OCI-M2 (cell line): ENCODE results near the gene THRAP3.
"Not testable (repeated sequence)": the region's sequence is repeated elsewhere in the genome, so short reads cannot be mapped to it uniquely, and the experiment has no call there.

Experiments
- DNase-seq: peaks from one replicate; lab custom pipeline; 2025; ENCODE audit not compliant: unreplicated experiment; lab: John Stamatoyannopoulos, UW

The THRAP3 gene, protein sequence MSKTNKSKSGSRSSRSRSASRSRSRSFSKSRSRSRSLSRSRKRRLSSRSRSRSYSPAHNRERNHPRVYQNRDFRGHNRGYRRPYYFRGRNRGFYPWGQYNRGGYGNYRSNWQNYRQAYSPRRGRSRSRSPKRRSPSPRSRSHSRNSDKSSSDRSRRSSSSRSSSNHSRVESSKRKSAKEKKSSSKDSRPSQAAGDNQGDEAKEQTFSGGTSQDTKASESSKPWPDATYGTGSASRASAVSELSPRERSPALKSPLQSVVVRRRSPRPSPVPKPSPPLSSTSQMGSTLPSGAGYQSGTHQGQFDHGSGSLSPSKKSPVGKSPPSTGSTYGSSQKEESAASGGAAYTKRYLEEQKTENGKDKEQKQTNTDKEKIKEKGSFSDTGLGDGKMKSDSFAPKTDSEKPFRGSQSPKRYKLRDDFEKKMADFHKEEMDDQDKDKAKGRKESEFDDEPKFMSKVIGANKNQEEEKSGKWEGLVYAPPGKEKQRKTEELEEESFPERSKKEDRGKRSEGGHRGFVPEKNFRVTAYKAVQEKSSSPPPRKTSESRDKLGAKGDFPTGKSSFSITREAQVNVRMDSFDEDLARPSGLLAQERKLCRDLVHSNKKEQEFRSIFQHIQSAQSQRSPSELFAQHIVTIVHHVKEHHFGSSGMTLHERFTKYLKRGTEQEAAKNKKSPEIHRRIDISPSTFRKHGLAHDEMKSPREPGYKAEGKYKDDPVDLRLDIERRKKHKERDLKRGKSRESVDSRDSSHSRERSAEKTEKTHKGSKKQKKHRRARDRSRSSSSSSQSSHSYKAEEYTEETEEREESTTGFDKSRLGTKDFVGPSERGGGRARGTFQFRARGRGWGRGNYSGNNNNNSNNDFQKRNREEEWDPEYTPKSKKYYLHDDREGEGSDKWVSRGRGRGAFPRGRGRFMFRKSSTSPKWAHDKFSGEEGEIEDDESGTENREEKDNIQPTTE

DNA sequence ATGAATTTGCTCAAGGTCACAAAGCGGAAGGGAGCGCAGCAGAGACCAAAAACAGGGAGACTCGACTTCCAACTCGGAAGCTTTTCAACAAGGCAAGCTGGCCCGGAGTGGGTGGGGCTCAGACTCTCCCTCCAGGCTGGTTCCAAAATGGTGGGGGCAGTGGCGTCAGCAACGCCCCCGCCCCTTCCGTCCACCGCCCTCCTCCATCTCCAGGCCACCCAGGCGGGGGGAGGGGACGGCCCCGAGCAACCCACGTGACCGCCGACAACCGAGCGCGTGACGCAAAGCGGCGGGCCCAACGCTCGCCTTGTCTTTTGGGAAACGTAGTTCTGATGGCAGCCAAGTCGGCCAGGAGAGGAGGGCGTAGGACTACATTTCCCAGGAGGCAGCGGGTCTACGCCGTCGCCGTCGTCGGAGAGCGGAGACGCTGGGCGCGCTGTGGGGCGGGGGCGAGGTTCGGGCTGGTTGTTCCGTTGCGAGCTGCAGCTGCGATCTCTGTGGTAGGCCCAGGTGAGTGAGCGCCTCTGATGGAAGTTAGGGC lies at the start of gene THRAP3:
Gene THRAP3 (plus strand): TSS at position 448 of the 541 bp plus-strand sequence. CDS start 58,121 bp downstream, outside the sequence.
- peak; percentile 77 for DNase-seq

DNA sequence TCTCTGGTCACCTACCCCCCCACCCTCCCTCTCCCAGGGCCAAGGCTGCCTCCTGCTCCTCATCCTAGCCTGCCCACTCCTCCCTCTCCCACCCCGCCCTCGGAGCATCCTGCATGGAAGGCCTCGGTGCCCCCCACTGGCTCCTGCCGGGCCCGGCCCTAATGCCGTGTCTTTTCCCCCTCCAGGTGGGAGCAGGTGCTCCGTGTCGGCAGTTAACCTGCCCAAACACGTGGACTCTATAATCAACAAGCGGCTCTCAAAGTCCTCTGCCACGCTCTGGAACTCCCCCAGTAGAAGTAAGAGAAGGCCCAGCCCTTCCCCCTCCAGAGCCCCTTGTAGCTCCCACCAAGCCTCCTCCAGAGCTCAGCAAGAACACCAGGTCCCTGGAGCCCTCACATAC lies 49.5 kb upstream of the THRAP3 start:
- DNase-seq: no peak

DNA sequence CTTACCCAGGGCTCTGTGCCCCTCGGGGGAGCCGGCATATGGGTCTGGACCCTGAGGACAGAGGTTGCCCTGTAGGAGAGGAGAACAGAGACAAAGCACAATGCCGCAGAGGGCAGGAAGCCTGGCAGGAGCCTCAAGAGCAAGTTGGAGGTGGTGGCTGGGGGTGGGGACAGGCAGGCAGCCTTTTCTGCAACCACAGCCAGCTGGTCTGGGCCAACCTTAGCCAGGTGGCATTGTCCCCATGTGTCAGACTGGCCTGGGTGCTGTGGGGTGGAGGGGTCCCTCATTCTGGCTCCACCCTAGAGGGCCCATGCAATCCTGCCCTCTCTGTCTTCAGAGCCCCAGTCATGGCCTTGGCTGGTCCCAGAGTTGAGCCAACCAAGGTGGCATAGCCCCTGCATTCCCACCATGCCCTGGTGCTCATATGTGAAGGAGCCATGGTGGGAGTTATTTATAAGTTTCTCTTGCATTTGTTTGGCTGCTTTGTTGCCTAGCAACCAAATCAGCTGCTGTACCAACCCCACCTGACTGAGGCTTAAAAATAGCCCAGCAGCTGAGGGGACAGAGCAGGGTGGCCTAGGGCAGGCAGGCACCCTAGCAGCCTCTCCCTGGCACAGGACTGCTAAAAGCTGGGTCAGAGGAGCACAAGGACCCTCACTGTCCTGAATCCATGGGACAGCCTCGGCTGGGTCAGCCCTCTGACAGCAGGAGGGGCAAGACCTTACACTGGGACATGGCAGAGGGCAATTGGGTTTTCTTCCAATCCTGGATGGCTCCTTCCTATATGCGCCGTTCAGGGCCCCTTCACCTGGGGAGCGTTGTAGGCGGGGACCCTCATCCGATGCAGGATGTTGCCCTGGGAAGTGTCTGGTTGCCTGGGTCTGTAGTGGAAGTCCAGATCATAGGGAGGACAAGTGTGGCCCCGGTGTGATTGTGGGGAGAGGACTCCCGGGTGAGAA lies 48.8 kb upstream of the THRAP3 start:
- DNase-seq: no peak

DNA sequence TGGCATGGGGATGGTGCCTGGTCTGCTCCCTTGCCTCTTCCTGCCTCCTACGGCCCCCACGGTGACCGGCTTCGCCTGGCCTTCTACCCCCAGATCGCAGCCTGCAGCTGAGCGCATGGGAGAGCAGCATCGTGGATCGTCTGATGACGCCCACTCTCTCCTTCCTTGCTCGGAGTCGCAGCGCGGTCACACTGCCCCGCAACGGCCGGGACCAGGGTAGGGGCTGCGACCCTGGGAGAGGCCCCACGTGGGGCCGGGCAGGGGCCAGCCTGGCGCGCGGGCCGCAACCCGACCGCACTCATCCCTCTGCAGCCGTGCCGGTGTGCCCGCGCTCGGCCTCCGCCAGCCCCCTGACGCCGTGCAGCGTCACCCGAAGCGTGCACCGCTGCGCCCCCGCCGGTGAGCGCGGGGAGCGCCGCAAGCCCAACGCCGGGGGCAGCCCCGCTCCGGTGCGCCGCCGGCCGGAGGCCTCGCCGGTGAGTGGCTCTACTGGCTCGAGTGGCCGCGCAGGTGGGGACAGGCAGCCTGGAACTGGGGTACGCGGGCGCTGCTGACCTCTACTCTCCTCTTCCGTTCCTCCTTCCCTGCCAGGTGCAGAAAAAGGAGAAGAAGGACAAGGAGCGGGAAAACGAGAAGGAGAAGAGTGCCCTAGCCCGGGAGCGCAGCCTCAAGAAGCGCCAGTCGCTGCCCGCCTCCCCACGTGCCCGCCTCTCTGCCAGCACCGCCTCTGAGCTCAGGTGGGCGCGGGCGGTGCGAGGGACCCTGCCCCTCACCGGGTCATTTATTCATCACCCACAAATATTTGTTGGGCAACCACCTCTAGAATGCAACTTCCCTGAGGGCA lies 47.9 kb upstream of the THRAP3 start:
- DNase-seq: no peak

DNA sequence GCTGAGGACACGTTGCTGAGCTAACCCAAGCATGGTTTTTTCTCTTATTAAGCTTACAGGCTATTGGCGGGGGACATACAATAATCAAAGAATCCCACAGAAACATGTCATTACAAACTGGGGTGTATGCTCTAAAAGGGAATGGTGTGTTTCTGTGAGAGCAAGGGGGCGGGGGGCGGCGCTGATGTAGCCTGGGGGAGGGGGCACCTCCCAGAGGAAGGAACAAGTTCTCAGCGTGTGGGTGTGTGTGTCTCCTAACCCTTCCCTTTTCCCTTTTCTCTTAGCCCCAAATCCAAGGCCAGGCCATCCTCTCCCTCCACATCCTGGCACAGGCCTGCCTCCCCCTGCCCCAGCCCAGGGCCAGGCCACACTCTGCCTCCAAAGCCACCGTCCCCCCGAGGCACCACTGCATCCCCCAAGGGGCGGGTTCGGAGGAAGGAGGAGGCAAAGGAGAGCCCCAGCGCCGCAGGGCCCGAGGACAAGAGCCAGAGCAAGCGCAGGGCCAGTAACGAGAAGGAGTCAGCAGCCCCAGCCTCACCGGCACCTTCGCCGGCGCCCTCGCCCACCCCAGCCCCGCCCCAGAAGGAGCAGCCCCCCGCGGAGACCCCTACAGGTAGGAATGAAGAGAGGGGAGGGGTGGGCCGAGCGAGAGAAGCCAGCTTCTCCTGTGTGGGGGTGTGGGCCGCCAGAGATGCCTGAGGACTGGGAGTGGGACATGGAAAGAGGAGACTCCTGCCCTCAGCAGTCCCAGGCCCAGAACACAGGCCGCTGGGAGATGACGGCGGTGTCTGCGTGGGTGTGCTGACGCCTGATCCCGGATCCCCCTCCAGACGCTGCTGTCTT lies 46.4 kb upstream of the THRAP3 start:
- DNase-seq: no peak

DNA sequence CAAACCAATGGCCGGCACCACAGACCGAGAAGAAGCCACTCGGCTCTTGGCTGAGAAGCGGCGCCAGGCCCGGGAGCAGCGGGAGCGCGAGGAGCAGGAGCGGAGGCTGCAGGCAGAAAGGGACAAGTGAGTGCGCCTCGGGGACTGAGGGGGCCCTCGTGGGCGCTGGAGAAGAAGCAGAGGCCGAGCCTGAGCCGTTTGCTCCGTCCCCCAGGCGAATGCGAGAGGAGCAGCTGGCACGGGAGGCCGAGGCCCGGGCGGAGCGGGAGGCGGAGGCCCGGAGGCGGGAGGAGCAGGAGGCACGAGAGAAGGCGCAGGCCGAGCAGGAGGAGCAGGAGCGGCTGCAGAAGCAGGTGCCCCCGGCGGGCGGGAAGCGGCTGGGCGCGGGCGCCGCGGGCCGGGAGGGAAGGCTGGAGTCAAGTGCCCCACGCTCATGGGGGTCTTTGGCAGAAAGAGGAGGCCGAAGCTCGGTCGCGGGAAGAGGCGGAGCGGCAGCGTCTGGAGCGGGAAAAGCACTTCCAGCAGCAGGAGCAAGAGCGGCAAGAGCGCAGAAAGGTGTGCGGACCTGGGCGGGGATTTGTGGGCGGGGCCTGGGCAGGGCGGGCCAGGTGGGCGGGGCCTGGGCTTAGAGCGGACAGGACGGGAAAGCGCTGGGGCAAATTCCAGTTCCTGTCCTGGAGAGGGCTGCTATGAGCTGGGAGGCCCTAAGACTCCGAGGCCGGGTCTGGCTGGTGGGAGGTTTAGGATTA lies 45.6 kb upstream of the THRAP3 start:
- DNase-seq: no peak

DNA sequence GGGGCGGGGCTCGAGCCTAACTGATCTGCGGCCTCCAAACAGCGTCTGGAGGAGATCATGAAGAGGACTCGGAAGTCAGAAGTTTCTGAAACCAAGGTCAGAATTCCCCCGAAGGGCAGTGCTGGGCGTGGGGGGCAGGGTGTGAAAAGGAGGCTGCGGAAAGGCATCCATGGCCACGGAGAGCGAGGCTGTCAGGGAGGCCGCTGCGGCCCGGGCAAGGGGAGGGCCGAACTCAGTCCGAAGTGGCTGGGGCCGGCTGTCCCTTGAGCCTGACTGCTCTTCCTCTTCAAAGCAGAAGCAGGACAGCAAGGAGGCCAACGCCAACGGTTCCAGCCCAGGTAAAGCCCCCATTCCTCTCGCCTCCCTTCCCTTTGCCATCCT lies 45.0 kb upstream of the THRAP3 start:
- no peak for DNase-seq

DNA sequence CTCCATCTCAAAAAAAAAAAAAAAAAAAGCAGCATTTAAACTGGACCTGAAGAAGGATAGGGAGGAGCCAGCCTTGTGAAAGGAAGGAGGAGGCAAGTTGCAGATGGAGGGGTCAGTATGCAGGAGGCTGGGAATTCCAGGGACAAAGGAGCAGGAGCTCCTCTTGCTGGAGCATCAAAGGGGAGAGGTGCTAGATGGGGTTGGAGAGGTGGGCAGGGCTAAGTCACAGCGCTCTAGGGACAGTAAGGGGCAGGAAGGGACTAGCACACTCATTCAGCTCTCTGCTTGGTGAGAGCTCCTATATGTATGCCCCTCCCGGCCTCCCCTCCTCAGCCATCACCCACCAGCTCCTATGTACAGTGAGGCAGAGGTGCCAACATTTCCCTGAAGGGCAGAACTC lies 41.5 kb upstream of the THRAP3 start:
- DNase-seq: no peak

DNA sequence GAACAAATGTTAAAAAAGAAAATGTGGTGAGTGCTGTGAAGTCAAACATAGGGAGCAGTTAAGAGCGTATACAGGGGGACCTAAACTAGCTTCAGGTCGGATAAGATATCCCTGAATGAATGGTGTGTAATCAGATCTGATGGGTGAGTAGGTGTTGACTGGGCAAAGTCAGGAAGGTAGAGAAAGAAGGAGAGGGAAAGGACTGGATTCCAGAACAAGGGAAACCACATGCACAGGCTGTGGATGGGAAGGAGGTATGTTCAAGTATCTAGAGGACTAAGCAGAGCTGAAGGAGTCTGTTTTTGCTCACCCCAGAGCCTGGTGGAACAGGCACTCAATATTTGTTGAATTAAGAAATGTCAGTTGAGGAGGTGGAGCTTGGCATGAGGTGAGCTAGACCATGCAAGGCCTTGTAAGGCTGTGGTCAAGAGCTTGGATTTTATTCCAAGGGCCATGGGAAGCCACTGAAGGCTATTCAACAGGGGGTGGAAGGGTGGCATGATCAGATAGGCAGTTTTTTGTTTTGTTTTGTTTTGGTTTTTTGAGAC lies 40.9 kb upstream of the THRAP3 start:
- no peak for DNase-seq

DNA sequence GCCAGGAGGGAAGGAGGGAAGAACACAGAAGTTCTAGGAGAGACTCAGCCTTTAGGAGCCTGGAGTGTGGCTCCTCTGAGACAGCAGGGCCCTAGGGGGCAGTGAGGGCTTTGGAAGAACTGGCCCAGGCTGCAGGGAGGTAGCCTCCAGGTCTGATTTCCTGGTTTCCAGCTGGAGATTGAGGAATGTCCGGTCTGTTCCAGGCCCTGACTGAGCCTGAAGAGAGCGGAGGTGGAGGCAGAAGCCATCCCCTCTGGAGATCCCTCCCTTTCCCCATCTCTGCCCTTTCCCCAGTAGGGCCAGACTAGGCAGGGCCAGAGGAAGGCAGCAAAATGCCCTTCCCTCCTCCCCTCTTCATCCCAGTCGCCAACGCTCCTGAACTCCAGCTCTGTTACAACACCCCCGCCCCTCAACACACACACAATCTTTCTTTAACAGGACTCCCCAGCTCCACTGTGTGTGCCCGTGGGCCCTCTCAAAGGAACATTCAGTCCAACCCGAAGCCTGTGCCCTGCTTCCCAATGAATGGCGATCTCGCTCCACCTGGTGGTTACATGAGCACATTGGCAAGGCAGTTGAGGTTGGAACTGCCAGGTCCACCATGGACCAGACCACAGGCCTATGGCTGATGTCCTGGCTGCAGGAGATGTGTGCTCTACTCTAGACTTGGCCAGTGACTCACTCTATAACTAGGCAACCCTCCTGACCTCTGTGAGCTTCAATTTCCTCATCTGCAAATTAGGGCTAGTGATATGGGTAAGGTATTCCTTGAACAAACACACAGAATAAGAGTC lies 36.2 kb upstream of the THRAP3 start:
- DNase-seq: peak; percentile 17

DNA sequence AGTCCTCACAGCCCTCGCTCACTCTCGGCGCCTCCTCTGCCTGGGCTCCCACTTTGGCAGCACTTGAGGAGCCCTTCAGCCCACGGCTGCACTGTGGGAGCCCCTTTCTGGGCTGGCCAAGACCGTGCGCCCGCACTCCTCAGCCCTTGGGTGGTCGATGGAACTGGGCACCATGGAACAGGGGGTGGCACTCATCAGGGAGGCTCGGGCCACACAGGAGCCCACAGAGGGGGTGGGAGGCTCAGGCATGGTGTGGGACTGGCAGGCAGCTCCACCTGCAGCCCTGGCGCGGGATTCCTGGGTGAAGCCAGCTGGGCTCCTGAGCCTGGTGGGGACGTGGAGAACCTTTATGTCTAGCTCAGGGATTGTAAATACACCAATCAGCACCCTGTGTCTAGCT lies 27.4 kb upstream of the THRAP3 start:
- not testable (repeated sequence) for DNase-seq

DNA sequence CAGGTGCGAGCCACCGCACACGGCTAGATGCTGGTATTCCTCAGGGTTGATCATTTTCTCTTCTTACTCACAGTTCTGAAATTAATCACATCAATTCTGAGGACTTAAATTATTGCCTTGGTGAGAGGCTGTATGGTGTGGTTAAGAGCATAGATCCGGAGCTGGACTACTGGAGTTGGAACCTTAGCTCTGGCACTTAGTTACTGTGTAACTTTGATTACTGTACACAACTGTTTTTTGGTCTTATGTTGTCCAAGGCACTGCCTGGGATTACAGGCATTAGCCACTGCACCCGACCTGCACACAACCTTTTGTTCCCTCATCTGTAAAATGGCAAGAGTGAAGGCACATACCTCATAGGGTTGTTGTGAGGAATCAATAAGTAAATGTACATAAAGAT lies 25.6 kb upstream of the THRAP3 start:
- DNase-seq: no peak

DNA sequence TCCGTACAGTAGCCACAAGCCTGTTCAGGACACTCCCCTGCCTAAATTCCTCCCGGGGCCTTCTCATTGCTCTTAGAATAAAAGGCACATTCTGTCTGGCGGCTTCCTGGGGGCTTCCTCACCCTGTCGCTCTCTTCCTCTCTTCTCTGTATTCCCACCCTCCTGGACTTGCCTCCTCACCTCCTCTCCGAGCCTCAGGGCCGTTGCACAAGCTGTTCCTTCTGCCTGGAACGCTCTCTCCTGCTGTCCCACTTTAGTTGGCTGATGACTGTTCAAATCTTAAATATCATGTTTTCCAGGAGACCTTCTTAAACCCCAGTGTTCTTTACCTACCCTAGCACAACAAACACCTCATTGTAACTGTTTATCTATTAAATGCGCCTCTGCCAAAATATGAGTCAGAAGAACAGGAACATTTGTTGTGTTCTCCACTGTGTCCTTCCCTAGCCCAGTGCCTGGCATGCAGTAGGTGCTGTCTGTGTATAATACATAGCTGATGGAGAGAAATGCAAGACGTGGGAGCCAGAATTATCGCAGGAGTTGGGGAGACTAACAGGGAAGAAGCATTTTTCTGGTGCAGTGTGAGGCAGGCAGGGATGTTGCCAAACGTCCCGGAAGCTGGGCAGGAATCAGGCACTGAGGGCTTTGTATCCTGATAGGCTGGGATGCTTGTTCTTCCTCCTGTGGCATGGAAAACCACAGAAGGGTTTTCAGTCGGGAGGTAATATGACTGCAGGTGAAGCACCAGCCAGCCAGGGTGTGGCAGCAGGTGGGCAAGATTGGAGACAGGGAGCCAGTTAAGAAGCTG lies 24.1 kb upstream of the THRAP3 start:
- DNase-seq: no peak

DNA sequence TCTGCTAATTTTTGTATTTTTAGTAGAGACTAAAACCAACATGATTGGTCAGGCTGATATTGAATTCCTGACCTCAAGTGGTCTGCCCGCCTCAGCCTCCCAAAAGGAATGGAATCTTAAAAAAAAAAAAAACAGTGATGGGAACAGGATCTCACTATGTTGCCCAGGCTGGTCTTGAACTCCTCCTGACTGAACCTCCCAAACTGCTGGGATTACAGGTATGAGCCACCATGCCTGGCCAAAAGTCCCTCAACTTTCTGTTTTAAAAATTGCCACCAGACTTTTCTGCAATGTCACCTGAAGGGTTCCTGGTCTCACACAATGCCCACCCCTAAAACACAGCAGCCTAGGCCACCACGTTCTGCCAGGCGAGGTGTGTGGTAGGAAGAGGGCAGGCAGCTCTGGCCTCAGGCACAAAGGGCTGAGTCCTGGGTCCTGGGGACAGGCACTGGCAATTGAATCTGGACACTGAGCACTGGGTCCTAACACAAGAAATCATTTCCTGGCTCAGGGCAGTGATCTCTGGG lies 21.2 kb upstream of the THRAP3 start:
- no peak for DNase-seq

DNA sequence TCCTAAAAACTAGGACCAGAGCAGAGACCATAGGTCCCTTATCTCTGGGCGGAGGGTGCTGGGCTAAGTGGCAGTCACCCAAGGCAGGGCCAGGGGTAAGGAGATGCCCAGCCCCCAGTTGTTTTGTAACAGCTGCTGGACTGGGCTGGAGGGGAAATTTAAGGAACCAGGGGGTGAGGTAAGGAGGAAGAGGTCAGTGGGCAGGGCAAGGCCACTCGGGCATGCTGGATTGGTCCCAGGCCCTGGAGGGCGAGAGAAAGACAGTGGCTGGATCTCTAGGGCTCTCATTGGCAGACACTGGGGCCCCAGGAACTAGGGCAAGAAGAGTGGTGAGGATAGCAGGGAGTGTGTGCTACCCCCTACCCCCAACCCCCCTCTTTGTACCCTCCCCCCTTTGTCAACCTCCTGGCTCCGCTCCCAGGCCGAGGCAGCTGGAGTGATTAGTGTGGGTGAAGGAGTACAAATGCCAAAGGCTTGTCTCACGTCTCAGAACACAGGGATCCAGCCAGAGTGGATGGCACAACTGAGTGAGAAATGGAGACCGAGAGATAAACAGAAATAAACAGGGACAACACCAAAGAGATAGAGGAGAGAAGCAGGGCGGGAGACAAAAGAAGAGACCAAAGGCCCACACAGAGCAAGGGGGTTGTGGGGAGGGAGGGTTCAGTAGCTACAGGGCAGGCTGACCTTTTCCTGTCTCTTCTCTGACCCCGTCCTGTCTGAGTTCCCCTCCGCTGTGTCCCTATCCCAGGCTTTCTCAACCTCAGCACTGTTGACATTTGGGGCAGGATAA lies 20.5 kb upstream of the THRAP3 start:
- no peak for DNase-seq
